Embryonic facial prominence (tissue), 1 donor: ENCODE results near the gene TXNL4A.

Experiments
- DNase-seq: peaks from one replicate; pipeline ENCODE4 v3.0.0-alpha.2; 2016; ENCODE audit errors: extremely low spot score

Gene TXNL4A

DNA sequence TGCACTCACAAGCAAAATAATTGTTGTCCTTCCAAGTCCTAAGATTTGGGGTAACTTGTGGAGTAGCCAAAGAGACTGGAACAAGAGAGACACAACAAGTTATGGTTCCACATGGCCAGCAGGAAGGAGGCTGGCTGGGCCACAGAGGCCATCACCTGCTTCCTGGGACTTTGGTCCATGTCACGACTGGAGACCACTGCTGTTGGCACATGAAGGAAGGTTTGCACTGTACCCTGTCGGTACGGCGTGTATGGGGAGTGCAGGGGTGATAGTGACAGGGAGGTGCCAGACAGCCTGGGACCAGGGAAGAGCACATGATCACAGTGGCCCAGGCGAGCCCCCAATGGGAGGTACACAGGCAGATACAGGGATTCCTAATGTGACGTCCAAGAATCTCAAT is 52.4 kb downstream of the TXNL4A start:
- DNase-seq, result no peak

DNA sequence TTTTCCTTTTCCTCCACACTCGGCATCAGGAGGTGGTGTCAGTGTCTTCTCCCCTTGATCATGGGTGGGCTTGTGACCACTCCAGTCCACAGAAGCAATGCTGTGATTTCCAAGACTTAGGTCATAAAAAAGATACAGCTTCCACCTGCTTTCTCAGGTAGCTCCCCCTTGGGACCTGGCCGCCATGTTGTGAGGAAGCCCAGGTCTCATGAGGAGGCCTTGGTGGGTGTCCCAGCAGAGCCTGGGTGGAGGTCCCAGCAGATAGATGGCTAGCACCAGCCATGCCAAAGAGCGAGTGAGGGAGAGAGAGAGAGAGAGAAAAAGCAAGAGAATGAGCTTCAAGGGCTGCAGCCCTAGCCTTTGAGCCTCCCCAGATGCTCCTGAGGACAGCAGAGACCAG is 52.9 kb downstream of the TXNL4A start:
- DNase-seq, result no peak

DNA sequence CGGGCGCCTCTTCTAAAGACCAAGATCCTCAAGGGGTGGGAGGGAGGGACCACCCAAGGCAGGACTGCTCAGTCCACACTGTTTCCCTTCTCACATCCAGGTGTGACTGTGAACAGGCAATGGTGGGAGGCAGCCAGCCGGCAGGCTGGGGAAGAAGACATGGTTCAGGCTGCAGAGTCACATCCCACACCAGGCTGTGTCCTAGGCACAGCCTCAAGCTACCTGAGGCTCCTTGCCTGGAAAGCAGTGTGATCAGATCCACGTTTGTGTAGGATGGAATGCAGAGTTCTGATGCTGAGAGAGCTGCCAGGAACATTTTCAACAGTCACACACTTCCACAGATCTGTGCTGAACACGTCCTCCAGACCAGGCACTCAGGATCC is 53.3 kb downstream of the TXNL4A start:
- DNase-seq, result no peak

DNA sequence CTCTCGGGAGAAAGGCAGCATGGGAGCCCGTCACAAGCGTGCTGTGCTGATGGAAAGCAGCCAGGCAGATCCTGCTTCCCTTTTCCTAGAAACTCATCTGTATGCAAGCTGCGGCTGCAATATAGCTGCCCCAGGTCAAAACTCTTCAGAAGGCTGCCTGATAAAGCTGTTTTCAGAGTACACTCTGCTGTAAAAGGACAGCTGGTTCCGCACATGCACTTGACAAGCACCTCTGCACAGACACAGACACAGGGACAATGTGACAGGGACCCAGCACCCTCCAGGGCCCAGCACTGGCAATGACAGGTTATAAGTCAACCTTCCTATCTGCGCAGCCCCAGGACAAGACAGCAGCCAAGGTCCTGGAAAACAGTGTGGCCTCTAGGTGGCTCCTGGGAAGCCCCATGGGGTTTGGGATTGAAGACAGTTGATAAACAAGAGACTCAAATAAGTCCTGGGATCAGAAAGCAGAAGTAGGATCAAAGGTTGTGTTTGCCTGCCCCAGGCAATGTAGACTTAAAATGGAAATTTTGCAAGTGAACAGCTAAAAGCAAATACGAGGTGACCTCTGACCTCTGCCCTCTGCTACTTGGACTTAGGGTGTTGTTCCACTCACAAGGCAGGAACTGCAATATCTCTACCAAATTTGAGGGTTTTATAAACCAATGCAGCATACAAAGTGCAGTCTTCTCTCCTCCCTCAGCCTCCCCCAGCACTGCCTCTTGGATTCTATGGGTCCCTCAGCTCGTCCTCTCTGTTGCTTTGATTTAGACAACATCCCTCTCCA is 53.9 kb downstream of the TXNL4A start:
- no peak for DNase-seq

- no peak for DNase-seq
These were observed 54.6 kb downstream of the TXNL4A start for GRCh38 chr18:79933765-79934164.

DNA sequence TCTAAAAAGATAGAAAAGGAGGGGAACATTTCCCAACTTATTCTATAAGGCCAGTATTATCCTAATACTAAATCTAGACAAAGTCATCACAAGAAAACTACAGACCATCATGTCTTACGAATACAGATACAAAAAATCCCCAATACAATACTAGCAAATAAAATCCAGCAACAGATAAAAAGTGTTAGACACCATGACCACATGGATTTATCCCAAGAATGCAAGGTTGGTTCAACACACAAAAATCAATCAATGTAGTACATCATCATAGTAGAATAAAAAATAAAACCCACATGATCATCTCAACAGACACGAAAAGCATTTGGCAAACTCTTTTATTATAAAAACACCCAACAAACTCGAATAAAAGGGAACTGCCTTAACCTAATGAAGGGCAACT is 55.5 kb downstream of the TXNL4A start:
- no peak for DNase-seq

- DNase-seq, result no peak
These were observed 56.9 kb downstream of the TXNL4A start for GRCh38 chr18:79931475-79931874.

- no peak for DNase-seq
These were observed 58.2 kb downstream of the TXNL4A start for GRCh38 chr18:79930020-79930642.

GRCh38 chr18:79928563-79928960 is 59.8 kb downstream of the TXNL4A start:
- DNase-seq, result no peak

GRCh38 chr18:79927607-79928562 is 60.5 kb downstream of the TXNL4A start:
- DNase-seq, result no peak

DNA sequence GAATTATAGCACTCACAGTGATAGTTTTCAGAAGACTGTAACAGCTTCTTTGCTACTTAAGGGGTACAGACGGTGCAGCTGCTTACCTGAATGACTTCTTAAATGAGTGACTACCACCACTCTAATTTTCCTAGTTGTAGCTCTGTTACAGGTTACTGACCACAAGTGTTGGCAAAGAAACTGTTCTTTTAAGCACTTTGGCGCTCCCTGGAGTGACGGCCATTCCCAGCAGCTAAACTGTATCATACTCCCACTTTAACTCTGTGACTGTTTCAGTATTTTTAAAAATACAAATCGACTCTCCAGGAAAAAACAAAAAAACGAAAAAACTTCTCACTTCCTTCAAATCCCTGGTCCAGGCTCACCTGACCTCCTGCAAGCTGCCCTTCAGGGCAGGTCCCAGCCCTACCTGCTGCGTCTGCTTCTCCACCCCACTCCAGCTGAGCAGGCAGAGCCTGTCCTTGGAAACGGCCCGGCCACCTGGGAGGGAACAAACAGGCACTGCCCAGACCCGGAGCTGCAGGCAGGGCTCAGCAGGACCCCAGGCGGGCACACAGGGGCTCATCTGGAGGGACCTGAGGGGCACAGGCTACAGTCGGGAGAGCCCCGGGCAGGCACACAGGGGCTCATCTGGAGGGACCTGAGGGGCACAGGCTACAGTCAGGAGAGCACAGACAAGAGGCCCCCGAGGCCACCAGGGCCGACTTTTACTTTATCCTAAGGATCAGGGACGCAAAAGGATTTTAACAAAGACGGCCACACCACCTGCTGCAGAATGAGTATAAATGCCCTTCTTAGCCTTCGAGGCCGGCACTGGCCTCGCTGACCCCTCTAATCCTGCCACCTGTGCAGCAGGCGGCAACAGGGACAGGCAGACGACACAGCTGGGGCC is 61.4 kb downstream of the TXNL4A start:
- no peak for DNase-seq

- DNase-seq, result no peak
These were observed 62.1 kb downstream of the TXNL4A start for GRCh38 chr18:79926306-79926705.

GRCh38 chr18:79924814-79925731 is 63.3 kb downstream of the TXNL4A start:
- DNase-seq, result no peak

DNA sequence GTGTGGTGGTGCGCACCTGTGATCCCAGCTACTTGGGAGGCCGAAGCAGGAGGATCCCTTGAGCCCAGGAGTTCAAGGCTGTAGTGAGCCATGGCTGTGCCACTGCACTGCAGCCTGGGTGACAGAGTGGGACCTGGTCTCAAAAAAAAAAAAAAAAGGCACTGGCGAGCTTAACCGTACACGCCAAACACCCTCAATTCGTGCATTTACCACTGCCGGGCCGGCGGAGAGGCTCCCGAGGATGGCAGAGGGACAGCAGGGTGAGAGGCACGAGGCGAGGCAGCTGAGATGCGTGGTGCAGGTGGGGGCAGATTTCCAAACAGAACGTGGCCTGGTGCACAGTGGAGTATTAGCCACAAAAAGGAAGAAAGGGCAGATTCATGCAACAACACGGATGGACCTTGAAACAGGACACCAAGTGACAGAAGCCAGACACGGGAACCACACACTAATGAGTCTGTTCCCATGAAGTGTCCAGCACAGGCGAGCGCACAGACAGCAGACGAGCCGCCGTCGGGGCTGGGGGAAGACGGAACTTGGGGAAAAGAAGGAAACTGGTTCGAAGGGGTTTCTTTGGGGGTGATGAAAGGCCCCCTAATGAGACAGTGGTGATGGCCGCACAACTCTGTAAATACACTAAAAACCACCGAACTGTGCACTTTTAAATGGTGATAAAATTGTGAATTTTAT is 64.3 kb downstream of the TXNL4A start:
- no peak for DNase-seq

DNA sequence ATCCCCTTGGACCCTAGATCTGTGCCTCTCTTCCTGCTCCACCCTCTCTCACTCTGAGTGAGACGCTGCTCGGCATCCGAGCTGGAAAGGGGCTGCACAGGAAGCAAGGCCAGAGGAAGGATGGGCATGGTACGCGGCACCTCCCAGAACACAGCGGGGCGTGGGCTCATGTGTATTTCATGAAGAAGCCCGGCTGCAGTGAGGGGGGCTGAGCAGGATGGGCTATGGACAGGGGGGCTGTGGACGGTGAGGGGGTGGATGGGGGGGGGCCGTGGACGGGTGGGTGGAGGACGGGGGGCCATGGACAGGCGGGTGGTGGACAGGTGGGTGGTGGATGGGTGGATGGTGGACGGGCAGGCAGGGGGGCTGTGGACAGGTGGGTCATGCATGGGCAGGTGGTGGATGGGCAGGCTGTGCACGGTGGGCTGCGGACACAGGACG is 65.4 kb downstream of the TXNL4A start:
- DNase-seq, result no peak

DNA sequence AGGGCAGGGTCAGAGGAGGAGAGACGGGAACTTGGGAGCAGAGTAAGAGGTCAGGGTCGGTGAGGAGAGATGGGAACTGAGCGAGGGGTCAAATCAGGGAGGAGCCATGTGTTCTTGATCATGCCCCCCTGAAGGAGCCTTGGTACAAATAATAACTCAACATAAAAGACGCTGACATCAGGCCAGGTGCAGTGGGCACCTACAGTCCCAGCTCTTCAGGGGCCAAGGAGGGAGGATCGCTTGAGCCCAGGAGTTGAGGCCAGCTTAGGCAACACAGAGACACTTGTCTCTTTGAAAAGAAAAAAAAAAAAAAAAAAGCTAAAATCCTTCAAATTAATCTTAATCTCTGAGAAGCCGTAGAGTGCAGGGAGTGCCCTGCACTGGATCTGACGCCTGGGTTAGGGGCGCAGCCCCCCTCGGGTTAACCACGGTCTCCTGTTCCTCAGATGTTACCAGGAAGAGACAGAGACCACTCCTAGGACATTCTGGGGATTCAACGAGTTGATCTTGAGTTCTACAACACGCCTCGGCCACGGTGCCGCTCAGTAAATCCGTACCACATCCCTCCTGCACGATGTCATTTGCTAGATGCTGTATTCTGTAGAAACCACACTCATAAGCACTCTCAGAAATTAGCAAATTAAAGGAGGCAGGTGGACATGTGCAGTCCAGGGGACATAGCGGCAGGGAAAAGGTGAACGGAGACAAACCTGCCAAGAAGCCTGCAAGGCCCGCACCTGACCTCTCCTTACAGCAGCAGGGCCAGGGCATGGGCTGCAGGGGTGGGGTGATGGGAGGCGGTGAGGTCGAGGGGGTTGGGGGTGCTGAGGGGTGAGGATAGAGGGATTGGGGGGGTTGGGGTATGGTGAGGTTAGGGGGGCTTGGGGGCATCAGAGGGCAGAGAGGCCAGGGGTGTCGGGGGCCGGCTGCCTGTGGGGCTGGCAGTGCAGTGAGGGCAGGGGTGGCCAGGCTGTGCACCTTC is 66.1 kb downstream of the TXNL4A start:
- no peak for DNase-seq
